HepG2 (cell line): ENCODE data around the gene ABHD2. TPM values are rescaled to one million over a fixed set of nuclear protein-coding genes. Genes with fewer than 3 reads are reported as not detected.

Experiments used
- FOXJ3 ChIP-seq: sonication (generic); formaldehyde crosslinking; IDR thresholded peaks from 2 replicates; pipeline ENCODE4 v1.4.0; 2020; ENCODE audit warnings: missing genetic modification reagents, mild to moderate bottlenecking, borderline replicate concordance
- JDP2 ChIP-seq: sonication (generic); formaldehyde crosslinking; IDR thresholded peaks from 2 replicates; pipeline ENCODE4 v1.8.1; 2022; ENCODE audit warnings: missing genetic modification reagents, borderline replicate concordance
- KAT2B ChIP-seq: fragments of 150-350 bp; IDR thresholded peaks from 2 replicates; pipeline ENCODE4 v1.6.1; 2014; ENCODE audit warnings: low read depth, low read length, borderline replicate concordance
- NFE2L2 ChIP-seq: fragments of 150-350 bp; IDR thresholded peaks from 2 replicates; pipeline ENCODE4 v1.6.1; 2014; ENCODE audit warnings: low read length
- NR2C2 ChIP-seq: sonication (generic); formaldehyde crosslinking; IDR thresholded peaks from 2 replicates; pipeline ENCODE4 v1.4.0; 2020; ENCODE audit warnings: missing genetic modification reagents, mild to moderate bottlenecking, moderate library complexity, borderline replicate concordance
- PRPF4 ChIP-seq: fragments of 200-400 bp; formaldehyde crosslinking; IDR thresholded peaks from 2 replicates; pipeline ENCODE4 v1.6.1; 2016; ENCODE audit warnings: low read length, low read depth; ENCODE audit not compliant: poor library complexity, severe bottlenecking
- RXRA ChIP-seq: sonication (generic); formaldehyde crosslinking; IDR thresholded peaks from 2 replicates; pipeline ENCODE4 v1.5.1; 2020; ENCODE audit warnings: missing genetic modification reagents
- TEAD3 ChIP-seq: optimal IDR thresholded peaks from 2 replicates; pipeline ENCODE3; 2016; ENCODE audit warnings: borderline replicate concordance
- TMF1 ChIP-seq: sonication (generic); formaldehyde crosslinking; IDR thresholded peaks from 2 replicates; pipeline ENCODE4 v1.8.1; 2022; ENCODE audit warnings: low read depth, missing genetic modification reagents
- U2AF2 ChIP-seq: fragments of 200-400 bp; formaldehyde crosslinking; IDR thresholded peaks from 2 replicates; pipeline ENCODE4 v1.6.1; 2017; ENCODE audit warnings: low read depth, mild to moderate bottlenecking, low read length
- ZBTB49 ChIP-seq: sonication (generic); formaldehyde crosslinking; IDR thresholded peaks from 2 replicates; pipeline ENCODE4 v1.4.0; 2020; ENCODE audit warnings: missing genetic modification reagents, borderline replicate concordance
- ZFAT ChIP-seq: sonication (generic); formaldehyde crosslinking; conservative IDR thresholded peaks from 2 replicates; pipeline ENCODE4 v1.8.1; 2023; ENCODE audit warnings: missing genetic modification reagents, inconsistent platforms
- ZNF205 ChIP-seq: IDR thresholded peaks from 2 replicates; pipeline ENCODE4 v1.6.1; 2018; ENCODE audit warnings: missing biosample characterization, missing genetic modification reagents
- ZNF329 ChIP-seq: sonication (generic); formaldehyde crosslinking; IDR thresholded peaks from 2 replicates; pipeline ENCODE4 v1.9.0; 2021; ENCODE audit warnings: low read depth, mild to moderate bottlenecking, missing genetic modification reagents
- ZNF496 ChIP-seq: sonication (generic); formaldehyde crosslinking; IDR thresholded peaks from 2 replicates; pipeline ENCODE4 v1.8.1; 2023; ENCODE audit warnings: mild to moderate bottlenecking, moderate library complexity, missing genetic modification reagents; ENCODE audit not compliant: insufficient replicate concordance
- ZNF552 ChIP-seq: sonication (generic); formaldehyde crosslinking; IDR thresholded peaks from 2 replicates; pipeline ENCODE4 v1.9.0; 2022; ENCODE audit warnings: missing genetic modification reagents, mild to moderate bottlenecking, borderline replicate concordance
- ZNF652 ChIP-seq: IDR thresholded peaks from 2 replicates; pipeline ENCODE4 v1.6.1; 2016; ENCODE audit warnings: low read depth, borderline replicate concordance
- ZNF850 ChIP-seq: sonication (generic); formaldehyde crosslinking; conservative IDR thresholded peaks from 2 replicates; pipeline ENCODE4 v1.9.0; 2021; ENCODE audit warnings: mild to moderate bottlenecking, missing genetic modification reagents
- polyA plus RNA-seq, 8 experiments: library from polyadenylated mRNA; depleted of rRNA in 3 of 8; stranded (reverse) in 7 of 8; unstranded in 1 of 8; fragments of >200 nt; fragmentation: Illumina TruSeq in 4 of 8; extraction: Trizol in 4 of 8; gene quantifications; 2 replicates each; pipeline versions ENCODE4 v1.2.1 to v1.2.3, GENCODE V29; 2011 to 2016; ENCODE audit warnings: low read depth in 4 of 8, missing spikeins in 1 of 8, mixed read lengths in 1 of 8; ENCODE audit not compliant: insufficient read depth in 1 of 8
- total RNA-seq, 5 experiments: library from RNA; depleted of rRNA; stranded (reverse); fragments of >200 nt; fragmentation: Illumina TruSeq; extraction: Trizol; gene quantifications; 2 replicates each; pipeline ENCODE4 v1.2.3, GENCODE V29; 2016; ENCODE audit warnings: low read depth in 1 of 5
- TF ChIP-seq, protein P1 (sequence below): sonication (generic); formaldehyde crosslinking; IDR thresholded peaks from 2 replicates; pipeline ENCODE4 v1.4.0; 2020; ENCODE audit warnings: mild to moderate bottlenecking, missing genetic modification reagents, borderline replicate concordance
- TF ChIP-seq, protein P2 (sequence below): sonication (generic); formaldehyde crosslinking; IDR thresholded peaks from 2 replicates; pipeline ENCODE4 v1.4.0; 2020; ENCODE audit warnings: missing genetic modification reagents, mild to moderate bottlenecking, borderline replicate concordance
- TF ChIP-seq, protein P3 (sequence below): sonication (generic); formaldehyde crosslinking; IDR thresholded peaks from 2 replicates; pipeline ENCODE4 v1.5.1; 2020; ENCODE audit warnings: missing genetic modification reagents, mild to moderate bottlenecking, borderline replicate concordance

Gene ABHD2
- total and polyA plus RNA-seq, 2 of the 13 experiments (the other 11 are each of a cell fraction or from before 2014, with no cell fraction given): 14.8 to 22.4 TPM

- TF ChIP-seq TEAD3 (CRISPR knock-in tag): peak; percentile 16
- TF ChIP-seq ZNF652 (CRISPR knock-in tag): no peak
- no peak for TF ChIP-seq FOXJ3
- TF ChIP-seq ZFAT (CRISPR knock-in tag): no peak
- no peak for TF ChIP-seq ZNF850 (CRISPR knock-in tag)
- no peak for TF ChIP-seq ZNF329 (CRISPR knock-in tag)
- TF ChIP-seq JDP2: no peak
- TF ChIP-seq ZNF552 (CRISPR knock-in tag): no peak
- TF ChIP-seq, protein P1, sequence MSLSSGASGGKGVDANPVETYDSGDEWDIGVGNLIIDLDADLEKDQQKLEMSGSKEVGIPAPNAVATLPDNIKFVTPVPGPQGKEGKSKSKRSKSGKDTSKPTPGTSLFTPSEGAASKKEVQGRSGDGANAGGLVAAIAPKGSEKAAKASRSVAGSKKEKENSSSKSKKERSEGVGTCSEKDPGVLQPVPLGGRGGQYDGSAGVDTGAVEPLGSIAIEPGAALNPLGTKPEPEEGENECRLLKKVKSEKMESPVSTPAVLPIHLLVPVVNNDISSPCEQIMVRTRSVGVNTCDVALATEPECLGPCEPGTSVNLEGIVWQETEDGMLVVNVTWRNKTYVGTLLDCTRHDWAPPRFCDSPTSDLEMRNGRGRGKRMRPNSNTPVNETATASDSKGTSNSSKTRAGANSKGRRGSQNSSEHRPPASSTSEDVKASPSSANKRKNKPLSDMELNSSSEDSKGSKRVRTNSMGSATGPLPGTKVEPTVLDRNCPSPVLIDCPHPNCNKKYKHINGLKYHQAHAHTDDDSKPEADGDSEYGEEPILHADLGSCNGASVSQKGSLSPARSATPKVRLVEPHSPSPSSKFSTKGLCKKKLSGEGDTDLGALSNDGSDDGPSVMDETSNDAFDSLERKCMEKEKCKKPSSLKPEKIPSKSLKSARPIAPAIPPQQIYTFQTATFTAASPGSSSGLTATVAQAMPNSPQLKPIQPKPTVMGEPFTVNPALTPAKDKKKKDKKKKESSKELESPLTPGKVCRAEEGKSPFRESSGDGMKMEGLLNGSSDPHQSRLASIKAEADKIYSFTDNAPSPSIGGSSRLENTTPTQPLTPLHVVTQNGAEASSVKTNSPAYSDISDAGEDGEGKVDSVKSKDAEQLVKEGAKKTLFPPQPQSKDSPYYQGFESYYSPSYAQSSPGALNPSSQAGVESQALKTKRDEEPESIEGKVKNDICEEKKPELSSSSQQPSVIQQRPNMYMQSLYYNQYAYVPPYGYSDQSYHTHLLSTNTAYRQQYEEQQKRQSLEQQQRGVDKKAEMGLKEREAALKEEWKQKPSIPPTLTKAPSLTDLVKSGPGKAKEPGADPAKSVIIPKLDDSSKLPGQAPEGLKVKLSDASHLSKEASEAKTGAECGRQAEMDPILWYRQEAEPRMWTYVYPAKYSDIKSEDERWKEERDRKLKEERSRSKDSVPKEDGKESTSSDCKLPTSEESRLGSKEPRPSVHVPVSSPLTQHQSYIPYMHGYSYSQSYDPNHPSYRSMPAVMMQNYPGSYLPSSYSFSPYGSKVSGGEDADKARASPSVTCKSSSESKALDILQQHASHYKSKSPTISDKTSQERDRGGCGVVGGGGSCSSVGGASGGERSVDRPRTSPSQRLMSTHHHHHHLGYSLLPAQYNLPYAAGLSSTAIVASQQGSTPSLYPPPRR: no peak
- no peak for TF ChIP-seq ZNF205
- TF ChIP-seq U2AF2: no peak
- TF ChIP-seq NR2C2 (CRISPR knock-in tag): no peak
- TF ChIP-seq, protein P2, sequence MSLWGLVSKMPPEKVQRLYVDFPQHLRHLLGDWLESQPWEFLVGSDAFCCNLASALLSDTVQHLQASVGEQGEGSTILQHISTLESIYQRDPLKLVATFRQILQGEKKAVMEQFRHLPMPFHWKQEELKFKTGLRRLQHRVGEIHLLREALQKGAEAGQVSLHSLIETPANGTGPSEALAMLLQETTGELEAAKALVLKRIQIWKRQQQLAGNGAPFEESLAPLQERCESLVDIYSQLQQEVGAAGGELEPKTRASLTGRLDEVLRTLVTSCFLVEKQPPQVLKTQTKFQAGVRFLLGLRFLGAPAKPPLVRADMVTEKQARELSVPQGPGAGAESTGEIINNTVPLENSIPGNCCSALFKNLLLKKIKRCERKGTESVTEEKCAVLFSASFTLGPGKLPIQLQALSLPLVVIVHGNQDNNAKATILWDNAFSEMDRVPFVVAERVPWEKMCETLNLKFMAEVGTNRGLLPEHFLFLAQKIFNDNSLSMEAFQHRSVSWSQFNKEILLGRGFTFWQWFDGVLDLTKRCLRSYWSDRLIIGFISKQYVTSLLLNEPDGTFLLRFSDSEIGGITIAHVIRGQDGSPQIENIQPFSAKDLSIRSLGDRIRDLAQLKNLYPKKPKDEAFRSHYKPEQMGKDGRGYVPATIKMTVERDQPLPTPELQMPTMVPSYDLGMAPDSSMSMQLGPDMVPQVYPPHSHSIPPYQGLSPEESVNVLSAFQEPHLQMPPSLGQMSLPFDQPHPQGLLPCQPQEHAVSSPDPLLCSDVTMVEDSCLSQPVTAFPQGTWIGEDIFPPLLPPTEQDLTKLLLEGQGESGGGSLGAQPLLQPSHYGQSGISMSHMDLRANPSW (CRISPR knock-in tag): no peak
- TF ChIP-seq KAT2B: no peak
- TF ChIP-seq, protein P3, sequence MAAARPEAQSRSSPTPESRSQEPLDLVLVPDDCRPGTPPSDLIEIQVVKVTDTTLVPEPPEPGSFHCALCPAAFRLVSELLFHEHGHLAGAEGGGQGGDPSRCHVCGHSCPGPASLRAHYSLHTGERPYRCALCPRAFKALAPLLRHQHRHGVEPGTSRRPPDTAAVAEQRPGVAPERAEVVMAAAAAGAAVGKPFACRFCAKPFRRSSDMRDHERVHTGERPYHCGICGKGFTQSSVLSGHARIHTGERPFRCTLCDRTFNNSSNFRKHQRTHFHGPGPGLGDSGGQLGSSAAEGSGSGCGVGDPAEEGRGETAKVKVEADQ (CRISPR knock-in tag): no peak
- no peak for TF ChIP-seq TMF1 (CRISPR knock-in tag)
- no peak for TF ChIP-seq PRPF4
- TF ChIP-seq ZBTB49 (CRISPR knock-in tag): no peak
- no peak for TF ChIP-seq NFE2L2
- TF ChIP-seq RXRA: no peak
- no peak for TF ChIP-seq ZNF496 (CRISPR knock-in tag)
Measured at GRCh38 chr15:89206908-89207331, 118.7 kb downstream of the ABHD2 start (continued).
